ENCODE data around the gene GGT7. TPM values are rescaled to one million over a fixed set of nuclear protein-coding genes. Genes with fewer than 3 reads are reported as not detected.

Gene GGT7
- total and polyA plus RNA-seq, 4 donors = 3.7 to 8.1 (median 6.0) TPM

- H3K27me3 ChIP-seq (ENCODE audit: control insufficient read depth in 4 of 4, insufficient read depth in 4 of 4, low read length in 3 of 4) = no peaks in the 10 kb centered on the region
- no peak for TF ChIP-seq JUND (IDR thresholded peaks at IDR 0.05)
- no peak for TF ChIP-seq ATF3 (IDR thresholded peaks at IDR 0.05)
- TF ChIP-seq NR2F2 (IDR thresholded peaks at IDR 0.05) = no peak
- TF ChIP-seq ZBTB33 (IDR thresholded peaks at IDR 0.05) = no peak
- TF ChIP-seq YY1 (IDR thresholded peaks at IDR 0.05) = no peak
- no peak for TF ChIP-seq FOXA2 (IDR thresholded peaks at IDR 0.05)
- TF ChIP-seq GABPA (IDR thresholded peaks at IDR 0.05 in 1 of 2, conservative IDR thresholded peaks at IDR 0.05 in 1 of 2) = no peak
- no peak for TF ChIP-seq HNF4G (IDR thresholded peaks at IDR 0.05)
- TF ChIP-seq FOXA1 (IDR thresholded peaks at IDR 0.05) = no peak
- TF ChIP-seq RAD21 (IDR thresholded peaks at IDR 0.05) = no peak
- no peak for TF ChIP-seq REST (IDR thresholded peaks at IDR 0.05)
- no peak for TF ChIP-seq EGR1 (IDR thresholded peaks at IDR 0.05; ENCODE audit: low read depth in 2 of 2)
- TF ChIP-seq TAF1 (conservative IDR thresholded peaks at IDR 0.05) = no peak
- TF ChIP-seq HNF4A (conservative IDR thresholded peaks at IDR 0.05) = no peak
- no peak for TF ChIP-seq CTCF (IDR thresholded peaks at IDR 0.05; ENCODE audit: low read depth, low read length, missing input control)
- no peak for TF ChIP-seq SP1 (IDR thresholded peaks at IDR 0.05)
- TF ChIP-seq RXRA (IDR thresholded peaks at IDR 0.05) = no peak
- no peak for TF ChIP-seq MAX (IDR thresholded peaks at IDR 0.05)
- H3K4me3 ChIP-seq (ENCODE audit: low read depth in 1 of 3, low read length in 3 of 3) = no peak overlapping the region
- H3K9ac ChIP-seq (ENCODE audit: low read depth in 1 of 2, low read length in 2 of 2) = no peak overlapping the region
- H3K36me3 ChIP-seq (ENCODE audit: control insufficient read depth in 4 of 4, insufficient read depth in 3 of 4, low read depth in 1 of 4, low read length in 3 of 4) = no peaks in the 10 kb centered on the region
- peaks cover 0 to 6% (median under 1%) of the 10 kb centered on the region in 4 donors for H3K4me1 ChIP-seq (ENCODE audit: control insufficient read depth in 4 of 4, insufficient read depth in 4 of 4, low read length in 3 of 4)
- DNase-seq (ENCODE audit: low spot score) = no peak
- H3K27ac ChIP-seq (ENCODE audit: low read depth in 1 of 2, low read length in 2 of 2) = no peak overlapping the region
- H3K9me3 ChIP-seq (ENCODE audit: control insufficient read depth in 4 of 4, low read length in 3 of 4) = peaks cover 0 to 1% (median 0%) of the 10 kb centered on the region in 4 donors
Measured at GRCh38 chr20:34798871-34799270, 73.8 kb downstream of the GGT7 start.

All from liver (tissue), 9 donors.